Measurements from ENCODE around the gene FMNL2. TPM values are rescaled to one million over a fixed set of nuclear protein-coding genes. Genes with fewer than 3 reads are reported as not detected.

Gene FMNL2
- total and polyA plus RNA-seq, 2 of the 4 experiments (the other 2 are of a cell fraction) = 10.9 to 11.4 TPM

DNA sequence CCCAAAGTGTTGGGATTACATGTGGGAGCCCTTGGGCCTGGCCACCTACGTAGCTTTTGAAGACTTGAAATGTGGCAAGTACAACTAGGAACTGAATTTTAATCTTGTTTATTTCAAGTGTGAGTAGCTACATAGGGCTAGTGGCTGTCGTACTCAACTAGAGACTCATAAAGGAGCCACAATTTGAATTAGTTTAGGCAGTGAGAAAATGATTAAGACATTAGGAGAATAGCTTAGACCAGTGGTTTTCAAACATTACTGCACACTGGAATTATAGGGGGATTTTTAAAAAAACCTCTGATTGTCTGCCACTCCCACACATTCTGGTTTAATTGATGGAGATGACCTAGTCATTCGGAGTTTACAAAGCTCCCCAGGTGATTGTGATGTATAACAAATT is 127.1 kb downstream of the FMNL2 start:
- peaks cover 19% of the 10 kb centered on the region; the same call in 1 of the 2 replicates for H4K20me1 ChIP-seq (ENCODE audit: insufficient read depth, low read length)
- ChIA-PET CTCF (no interaction called here), POLR2A (ENCODE audit: unreplicated experiment) (no interaction called here)
- no TSS peak for BruUV-seq (replicated peaks)
- no peaks in the 10 kb centered on the region for H3K27me3 ChIP-seq (ENCODE audit: control insufficient read depth, insufficient read depth, low read length)
- no peak overlapping the region for H4K91ac ChIP-seq (ENCODE audit: insufficient read depth, low read depth, low read length)
- H3K79me1 ChIP-seq (ENCODE audit: low read depth in 1 of 2, low read length in 2 of 2) = peaks cover 19 to 27% of the 10 kb centered on the region in 2 experiments; a peak in 3 of 4 replicates
- no peak for TF ChIP-seq SMC3 (IDR thresholded peaks at IDR 0.05; ENCODE audit: low read depth, low read length)
- no peak for TF ChIP-seq RCOR1 (IDR thresholded peaks at IDR 0.05; ENCODE audit: insufficient replicate concordance, low read length)
- TF ChIP-seq BHLHE40 (IDR thresholded peaks at IDR 0.05; ENCODE audit: low read depth, low read length) = no peak
- TF ChIP-seq NFE2L2 (IDR thresholded peaks at IDR 0.05; ENCODE audit: low read depth, low read length) = no peak
- TF ChIP-seq MAZ (IDR thresholded peaks at IDR 0.05; ENCODE audit: borderline replicate concordance, low read depth, low read length) = no peak
- TF ChIP-seq RFX5 (IDR thresholded peaks at IDR 0.05; ENCODE audit: low read depth, low read length) = no peak
- TF ChIP-seq POLR2A (IDR thresholded peaks at IDR 0.05; ENCODE audit: low read depth, low read length) = no peak
- no peak for TF ChIP-seq CEBPB (IDR thresholded peaks at IDR 0.05; ENCODE audit: low read depth, low read length)
- no peak for TF ChIP-seq MXI1 (IDR thresholded peaks at IDR 0.05; ENCODE audit: borderline replicate concordance, low read depth, low read length)
- H2BK120ac ChIP-seq (ENCODE audit: low read depth, low read length) = no peak overlapping the region
- no peak overlapping the region for H3K14ac ChIP-seq (replicated peaks; ENCODE audit: low read depth, low read length)
- dilution Hi-C loops (cut with HindIII; ENCODE audit: low sequenced_read_pairs, unreplicated experiment) = no loop called here
- H3K56ac ChIP-seq (ENCODE audit: extremely low read depth, insufficient read depth, low read length) = no peak overlapping the region
- H4K8ac ChIP-seq (ENCODE audit: low read depth in 2 of 2, low read length in 2 of 2) = no peak overlapping the region
- in situ Hi-C loops (cut with MboI; ENCODE audit: low sequenced_read_pairs) = no loop called here
- H3K4ac ChIP-seq (ENCODE audit: low read depth, low read length) = no peak overlapping the region
- no peak overlapping the region for H3K23ac ChIP-seq (ENCODE audit: low read depth, low read length)
- H2AK5ac ChIP-seq (ENCODE audit: low read depth, low read length) = no peak overlapping the region
- intact Hi-C loops (cut with micrococcal nuclease) = no loop called here
- no peak overlapping the region for H2BK15ac ChIP-seq (ENCODE audit: low read depth, low read length)
- DNase-seq (no peak), ATAC-seq (ENCODE audit: low read depth) (no peak)
- H2BK5ac ChIP-seq (ENCODE audit: low read depth, low read length, poor library complexity, severe bottlenecking) = no peak overlapping the region
- H3K9ac ChIP-seq (ENCODE audit: low read depth, low read length) = no peak overlapping the region
- H3K4me1 ChIP-seq (ENCODE audit: control insufficient read depth, insufficient read depth, low read length) = peaks cover 6% of the 10 kb centered on the region
- H3K18ac ChIP-seq (ENCODE audit: low read depth, low read length) = no peak overlapping the region
- WGBS, 2 experiments (ENCODE audit: extremely low coverage in 2 of 2, insufficient read length in 1 of 2) = no CpG with 5 or more reads among the region's 3 CpGs
- H4K5ac ChIP-seq (ENCODE audit: low read depth, low read length) = no peak overlapping the region
- peaks cover 11% of the 10 kb centered on the region for H3K9me1 ChIP-seq (ENCODE audit: insufficient read depth, low read length)
- H2BK20ac ChIP-seq (ENCODE audit: low read depth, low read length) = no peak overlapping the region
- no peaks in the 10 kb centered on the region for H3K36me3 ChIP-seq (ENCODE audit: control insufficient read depth, insufficient read depth, low read length)
- no peak overlapping the region for H3K27ac ChIP-seq (ENCODE audit: insufficient read depth, low read length)
- H2AK9ac ChIP-seq (replicated peaks; ENCODE audit: low read depth, low read length, poor library complexity) = no peak overlapping the region
- no peaks in the 10 kb centered on the region for H3K9me3 ChIP-seq (ENCODE audit: control insufficient read depth, insufficient read depth, low read length)
- H3K4me2 ChIP-seq (ENCODE audit: low read depth, low read length) = no peak overlapping the region
- no peak overlapping the region for H3K4me3 ChIP-seq (ENCODE audit: insufficient read depth, low read depth, low read length)
- no peak overlapping the region for H2AFZ ChIP-seq (replicated peaks; ENCODE audit: low read length, poor library complexity)

Data from IMR-90 (cell line).